Stimulated activated CD8-positive, alpha-beta memory T cell treated with anti-CD3 and anti-CD28 coated beads, Interleukin-7, amount 100 ng/mL, for 48 hours (primary cell): ENCODE results near the gene EPHB4.
"Not testable (repeated sequence)": the region's sequence is repeated elsewhere in the genome, so short reads cannot be mapped to it uniquely, and the experiment has no call there.

Experiments used
- DNase-seq, 2 donors: peaks; one replicate each; pipeline ENCODE4 v3.0.0-alpha.2; 2020; ENCODE audit warnings: low read depth in 1 of 2; ENCODE audit errors: extremely low read depth in 1 of 2

EPHB4 gene

DNA sequence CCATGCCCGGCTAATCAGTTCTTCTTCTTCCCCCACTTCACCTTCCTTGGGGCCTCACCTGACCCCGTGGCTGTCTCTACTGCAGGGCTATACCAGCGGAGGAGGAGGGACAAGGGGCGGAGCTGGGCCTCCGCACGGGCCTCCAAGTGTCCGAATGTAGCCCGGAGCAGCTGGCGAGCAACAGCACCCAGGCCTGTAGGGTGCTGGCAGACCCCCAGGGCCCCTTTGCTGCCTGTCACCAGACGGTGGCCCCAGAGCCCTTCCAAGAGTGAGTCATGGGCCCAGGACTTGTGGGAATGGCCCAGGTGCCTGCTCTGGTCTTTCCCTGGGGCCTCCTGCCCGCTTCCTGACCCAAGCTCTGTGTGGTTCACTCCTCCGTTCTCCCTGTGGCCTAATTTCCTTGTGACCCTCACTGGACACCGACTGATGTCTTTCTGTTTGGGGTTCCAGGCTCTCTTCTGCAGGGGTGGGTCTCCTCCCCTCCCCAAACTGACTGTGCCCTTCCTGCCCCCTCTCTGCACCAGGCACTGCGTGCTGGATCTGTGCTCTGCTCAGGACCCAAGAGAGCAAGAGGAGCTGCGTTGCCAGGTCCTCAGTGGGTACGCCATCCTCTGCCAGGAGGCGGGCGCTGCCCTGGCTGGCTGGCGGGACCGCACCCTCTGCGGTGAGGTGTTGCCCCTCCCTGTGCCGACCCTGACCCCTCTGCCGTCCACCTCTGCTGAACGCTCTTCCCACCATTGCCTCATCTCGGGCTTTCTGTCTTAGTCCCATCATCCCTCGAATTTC is 35.2 kb downstream of the EPHB4 start:
- DNase-seq: no peak

DNA sequence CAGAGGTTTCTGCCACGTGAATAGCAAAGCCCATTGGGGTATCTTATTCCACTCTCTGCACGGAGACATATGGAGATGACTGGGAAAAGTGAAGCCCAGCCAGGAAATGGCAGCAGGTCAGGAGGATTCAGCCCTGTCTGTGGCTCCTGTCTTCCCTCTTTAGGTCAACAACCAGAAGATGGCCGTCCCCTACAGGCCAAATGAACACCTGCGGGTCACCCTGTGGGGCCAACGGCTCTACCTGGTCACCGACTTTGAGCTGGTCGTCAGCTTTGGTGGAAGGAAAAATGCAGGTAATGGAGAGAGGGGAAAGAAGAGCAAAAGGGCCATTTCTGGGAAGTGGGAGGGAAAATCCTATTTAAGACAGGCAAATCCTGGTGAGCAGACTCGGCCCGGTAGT is 38.3 kb downstream of the EPHB4 start:
- no peak for DNase-seq

DNA sequence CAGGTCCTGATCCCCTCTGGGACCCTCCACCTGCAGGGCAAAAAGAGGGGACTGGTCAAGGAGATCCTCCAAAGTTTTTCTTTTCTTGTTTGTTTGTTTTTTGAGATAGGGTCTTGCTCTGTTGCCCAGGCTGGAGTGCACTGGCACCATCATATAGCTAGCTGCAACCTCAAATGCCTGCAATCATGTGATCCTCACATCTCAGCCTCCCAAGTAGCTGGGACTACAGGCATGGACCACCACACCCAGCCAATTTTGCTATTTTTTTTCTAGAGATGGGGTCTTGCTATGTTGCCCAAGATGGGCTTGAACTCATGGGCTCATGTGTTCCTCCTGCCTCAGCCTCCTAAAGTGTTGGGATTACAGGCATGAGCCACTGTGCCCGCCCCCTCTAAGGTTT is 41.0 kb downstream of the EPHB4 start:
- DNase-seq: no peak

DNA sequence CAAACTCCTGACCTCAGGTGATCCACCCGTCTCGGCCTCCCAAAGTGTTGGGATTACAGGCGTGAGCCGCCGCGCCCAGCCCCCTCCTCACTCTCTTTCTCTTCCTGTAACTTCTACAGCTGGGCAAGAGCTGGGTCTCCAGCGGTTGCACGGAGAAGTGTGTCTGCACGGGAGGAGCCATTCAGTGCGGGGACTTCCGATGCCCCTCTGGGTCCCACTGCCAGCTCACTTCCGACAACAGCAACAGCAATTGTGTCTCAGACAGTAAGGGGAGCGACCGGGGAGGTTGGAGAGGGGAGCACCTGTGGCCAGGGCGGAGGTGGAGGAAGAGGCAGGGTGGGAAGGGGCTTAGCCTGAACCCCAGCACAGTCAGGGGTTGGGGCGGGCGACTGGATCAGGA is 41.4 kb downstream of the EPHB4 start:
- DNase-seq: no peak

DNA sequence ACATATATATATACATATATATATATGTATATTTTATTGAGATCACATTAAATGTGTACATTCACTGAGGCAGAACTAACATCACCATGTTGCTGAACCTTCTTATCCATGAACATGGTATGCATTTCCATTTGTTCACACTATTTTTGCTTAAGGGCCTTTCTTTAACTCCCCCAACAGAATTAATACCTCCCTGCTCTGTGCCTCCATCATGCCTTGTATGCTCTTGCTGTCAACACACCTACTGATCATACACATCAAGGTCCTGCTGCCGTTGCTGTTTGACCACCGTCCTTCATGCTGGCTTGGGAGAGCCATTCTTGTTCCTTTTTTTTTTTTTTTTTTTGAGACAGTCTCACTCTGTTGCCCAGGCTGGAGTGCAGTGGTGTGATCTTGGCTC is 43.5 kb downstream of the EPHB4 start:
- DNase-seq: no peak

DNA sequence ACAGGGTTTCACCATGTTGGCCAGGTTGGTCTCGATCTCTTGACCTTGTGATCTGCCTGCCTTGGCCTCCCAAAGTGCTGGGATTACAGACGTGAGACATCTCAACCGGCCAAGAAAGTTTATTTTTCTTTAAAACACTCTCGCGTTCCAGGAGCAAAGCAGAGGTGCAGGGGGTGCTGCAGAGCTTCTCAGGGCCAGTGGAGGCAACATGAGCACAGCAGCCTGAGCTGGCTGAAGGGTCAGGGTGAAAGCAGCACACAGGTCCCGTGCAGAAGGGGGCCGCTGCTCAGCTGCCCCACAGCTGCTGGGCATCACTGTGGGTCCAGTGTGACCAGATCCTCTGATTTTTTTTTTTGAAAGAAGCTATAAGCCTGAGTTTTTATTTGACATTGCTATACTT is 46.1 kb downstream of the EPHB4 start:
- DNase-seq: no peak

DNA sequence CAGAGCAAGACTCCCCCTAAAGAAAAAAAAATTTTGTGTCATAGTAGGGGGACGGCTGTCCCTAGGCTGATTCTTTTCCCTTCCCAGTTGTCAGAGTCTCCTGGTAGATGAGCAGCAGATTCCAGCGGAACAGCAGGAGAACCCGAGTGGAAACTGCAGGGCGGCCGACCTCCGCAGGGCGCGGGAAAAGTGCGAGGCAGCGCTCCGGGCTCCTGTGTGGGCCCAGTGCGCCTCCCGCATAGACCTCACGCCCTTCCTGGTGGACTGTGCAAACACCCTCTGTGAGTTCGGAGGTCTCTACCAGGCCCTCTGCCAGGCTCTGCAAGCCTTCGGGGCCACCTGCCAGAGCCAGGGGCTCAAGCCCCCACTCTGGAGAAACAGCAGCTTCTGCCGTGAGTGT is 48.0 kb downstream of the EPHB4 start:
- no peak for DNase-seq

DNA sequence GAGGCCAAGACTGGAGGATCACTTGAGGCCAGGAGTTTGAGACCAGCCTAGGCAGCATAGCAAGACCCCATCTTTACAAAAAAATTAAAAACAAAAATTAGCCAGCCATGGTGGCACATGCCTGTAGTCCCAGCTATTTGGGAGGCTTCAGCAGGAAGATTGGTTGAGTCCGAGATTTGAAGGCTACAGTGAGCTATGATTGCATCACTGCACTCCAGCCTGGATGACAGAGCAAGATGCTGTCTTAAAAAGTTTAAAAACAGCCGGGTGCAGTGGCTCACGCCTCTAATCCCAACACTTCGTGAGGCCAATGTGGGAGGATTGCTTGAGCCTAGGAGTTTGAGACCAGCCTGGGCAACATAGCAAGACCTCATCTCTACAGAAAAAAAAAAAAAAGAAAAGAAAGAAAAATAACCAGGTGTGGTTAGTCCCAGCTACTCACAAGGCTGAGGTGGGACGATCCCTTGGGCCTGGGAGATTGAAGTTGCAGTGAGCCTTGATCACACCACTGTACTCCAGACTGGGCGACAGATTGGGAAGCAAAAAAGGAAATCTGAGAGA is 49.2 kb downstream of the EPHB4 start:
- DNase-seq: no peak

DNA sequence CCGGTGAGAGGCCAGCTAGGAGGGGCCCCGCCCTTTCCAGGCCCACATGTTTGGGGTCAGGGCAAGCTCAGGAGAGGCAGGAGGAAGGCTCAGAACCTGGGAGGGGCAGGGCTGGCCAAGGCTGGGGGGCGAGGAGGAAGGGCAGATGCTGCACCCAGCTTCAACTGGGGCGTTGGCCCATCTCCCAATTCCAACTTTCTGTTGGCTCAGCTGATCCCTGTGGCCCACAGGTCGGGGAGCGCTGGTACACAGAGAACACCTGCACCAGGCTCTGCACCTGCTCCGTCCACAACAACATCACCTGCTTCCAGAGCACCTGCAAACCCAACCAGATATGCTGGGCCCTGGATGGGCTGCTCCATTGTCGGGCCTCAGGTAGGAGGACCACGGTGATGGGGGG is 53.8 kb downstream of the EPHB4 start:
- DNase-seq: no peak

DNA sequence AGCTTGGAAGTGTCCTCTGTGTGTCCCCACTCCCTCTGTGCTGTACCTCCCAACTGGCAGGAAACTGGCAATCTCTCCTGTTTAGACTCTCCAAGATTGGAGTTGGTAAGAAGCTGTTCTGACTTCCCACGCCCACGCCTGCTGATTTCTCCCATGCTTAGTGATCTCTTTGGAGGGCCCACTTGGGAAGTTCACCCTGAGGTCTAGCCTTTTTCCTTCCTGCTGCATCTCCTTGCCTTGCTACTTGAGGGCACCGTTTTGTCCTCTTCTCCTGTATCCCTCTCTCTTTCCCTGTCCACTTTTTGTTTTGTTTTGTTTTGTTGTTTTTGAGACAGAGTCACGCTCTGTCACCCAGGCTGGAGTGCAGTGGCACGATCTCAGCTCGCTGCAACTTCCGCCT is 58.5 kb downstream of the EPHB4 start:
- no peak for DNase-seq

DNA sequence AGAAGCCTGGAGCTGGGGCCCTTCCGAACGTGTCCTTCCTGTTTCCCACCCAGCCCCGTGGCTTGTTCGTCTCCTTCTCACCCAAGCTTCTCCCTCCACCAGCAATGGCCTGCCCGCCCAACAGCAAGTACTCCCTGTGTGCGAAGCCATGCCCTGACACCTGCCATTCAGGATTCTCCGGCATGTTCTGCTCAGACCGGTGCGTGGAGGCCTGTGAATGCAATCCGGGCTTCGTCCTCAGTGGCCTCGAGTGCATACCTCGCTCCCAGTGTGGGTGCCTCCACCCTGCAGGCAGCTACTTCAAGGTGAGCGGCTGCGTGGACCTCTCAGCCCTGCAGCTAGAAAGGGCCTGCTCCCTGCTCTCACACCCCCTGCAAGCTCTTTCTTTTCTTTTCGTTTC is 62.1 kb downstream of the EPHB4 start:
- DNase-seq: no peak

DNA sequence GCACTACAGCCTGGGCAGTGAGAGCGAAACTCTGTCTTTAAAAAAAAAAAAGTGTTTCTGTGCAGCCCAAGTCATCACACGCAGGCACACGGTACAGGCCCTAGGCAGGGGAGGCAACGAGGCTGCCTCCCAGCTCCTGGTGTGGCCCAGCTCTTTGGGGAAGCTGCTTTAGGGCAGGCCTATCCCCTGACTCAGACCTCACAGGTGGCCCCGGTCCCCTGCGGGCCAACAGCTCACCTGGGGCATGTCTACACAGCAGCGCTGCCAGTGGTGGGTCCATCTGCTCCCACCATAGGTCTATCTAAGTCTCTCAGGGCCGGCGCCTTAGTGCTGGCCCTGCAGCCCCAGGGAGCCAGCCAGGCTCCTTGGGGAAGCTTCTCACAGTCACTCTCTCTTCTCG is 62.5 kb downstream of the EPHB4 start:
- DNase-seq: no peak

DNA sequence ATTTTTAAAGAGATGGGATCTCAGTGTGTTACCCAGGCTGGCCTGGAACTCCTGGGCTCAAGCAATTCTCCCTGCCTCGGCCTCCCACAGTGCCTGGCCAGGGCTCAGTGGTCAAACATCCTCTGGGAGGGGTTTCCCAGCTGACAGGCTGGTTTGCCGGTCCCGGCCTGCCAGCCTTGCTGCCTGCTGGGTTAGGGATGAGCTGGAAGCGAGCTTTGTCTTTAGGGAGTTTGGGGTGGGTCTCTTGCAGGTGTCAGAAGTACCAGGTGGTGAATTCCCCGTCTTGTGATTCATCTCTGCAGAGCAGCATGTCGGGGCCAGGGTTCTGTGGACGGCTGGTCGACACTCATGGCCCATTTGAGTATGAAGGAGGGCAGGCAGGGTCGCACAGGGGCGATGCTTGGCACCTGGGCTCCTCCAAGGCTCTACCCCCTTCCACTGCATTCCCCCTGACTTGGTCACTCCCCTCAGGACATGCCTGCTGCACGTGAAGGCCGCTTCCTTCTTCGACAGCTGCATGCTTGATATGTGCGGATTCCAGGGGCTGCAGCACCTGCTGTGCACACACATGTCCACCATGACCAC is 63.7 kb downstream of the EPHB4 start:
- DNase-seq: no peak

DNA sequence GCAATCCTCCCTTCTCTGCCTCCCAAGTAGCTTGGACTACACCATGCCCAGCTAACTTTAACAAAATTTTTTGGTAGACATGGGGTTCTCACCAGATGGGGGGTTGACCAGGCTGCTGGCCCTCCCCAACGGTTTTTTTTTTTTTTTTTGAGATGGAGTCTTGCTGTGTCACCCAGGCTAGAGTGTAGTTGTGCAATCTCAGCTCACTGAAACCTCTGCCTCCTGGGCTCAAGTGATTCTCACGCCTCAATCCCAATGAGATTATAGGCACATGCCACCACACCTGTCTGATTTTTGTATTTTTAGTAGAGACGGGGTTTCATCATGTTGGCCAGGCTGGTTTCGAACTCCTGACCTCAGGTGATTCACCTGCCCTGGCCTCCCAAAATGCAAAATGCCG is 64.5 kb downstream of the EPHB4 start:
- DNase-seq: not testable (repeated sequence)

DNA sequence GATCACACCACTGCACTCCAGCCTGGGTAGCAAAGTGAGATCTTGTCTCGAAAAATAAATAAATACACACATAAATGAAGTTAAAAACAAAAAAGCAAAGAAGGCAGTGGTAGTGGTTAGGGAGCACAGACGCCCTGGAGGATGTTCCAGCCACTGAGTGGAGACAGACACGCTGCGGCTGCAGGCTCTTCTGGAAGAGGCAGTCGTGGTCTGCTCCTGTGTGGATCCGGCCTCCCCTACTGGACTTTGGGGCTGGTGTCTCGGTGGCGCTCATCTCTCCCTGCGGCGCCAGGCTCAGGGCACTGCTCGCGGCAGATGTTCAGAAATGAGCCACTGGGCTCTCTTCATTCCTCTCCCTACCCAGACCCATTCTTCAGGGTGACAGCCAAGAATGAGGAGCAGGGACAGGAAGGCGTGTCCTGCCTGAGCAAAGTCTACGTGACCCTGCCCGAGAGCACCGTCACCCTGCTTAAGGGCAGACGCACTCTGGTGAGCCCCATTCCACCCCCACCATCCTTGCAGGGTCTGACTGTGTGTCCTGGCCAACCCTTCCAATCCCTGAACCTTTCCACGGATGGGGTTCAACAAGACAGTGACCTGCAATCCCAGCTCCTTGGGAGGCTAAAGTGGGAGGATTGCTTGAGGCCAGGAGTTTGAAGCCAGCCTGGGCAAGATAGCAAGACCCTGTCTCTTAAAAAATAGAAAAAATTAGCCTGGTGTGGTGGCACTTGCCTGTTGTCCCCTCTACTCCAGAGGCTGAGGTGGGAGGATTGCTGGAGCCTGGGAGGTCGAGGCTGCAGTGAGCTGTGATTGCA is 67.8 kb downstream of the EPHB4 start:
- no peak for DNase-seq

DNA sequence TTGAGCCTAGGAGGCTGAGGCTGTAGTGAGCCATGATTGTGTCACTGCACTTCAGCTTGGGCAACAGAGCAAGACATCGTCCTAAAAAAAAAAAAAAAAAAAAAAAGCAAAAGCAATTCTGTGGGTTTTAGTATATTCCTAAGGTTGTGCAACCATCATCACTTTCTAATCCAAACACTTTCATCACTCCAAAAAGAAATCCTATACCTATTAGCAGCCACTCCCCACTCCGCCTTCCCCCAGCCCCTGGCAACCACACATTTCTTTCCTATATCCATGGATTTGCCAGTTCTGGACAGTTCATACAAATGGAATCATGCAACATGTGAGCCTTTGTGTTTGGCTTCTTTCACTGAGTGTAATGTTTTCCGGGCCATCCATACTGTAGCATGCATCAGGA is 73.6 kb downstream of the EPHB4 start:
- DNase-seq: no peak

DNA sequence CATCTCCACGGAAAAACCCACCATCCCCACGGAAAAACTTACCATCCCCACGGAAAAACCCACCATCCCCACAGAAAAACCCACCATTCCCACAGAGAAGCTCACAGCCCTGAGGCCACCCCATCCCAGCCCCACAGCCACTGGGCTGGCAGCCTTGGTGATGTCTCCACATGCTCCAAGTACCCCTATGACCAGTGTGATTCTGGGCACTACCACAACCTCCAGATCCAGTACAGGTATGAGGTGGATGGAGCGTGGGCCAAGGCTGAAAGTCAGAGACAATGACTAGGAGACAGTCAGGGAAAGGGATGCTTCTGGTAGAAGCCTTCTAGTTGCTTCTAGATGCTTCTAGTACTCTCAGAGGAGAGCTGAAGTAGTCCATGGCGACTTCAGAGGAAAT is 74.3 kb downstream of the EPHB4 start:
- DNase-seq: no peak
